ENCODE results near the gene SMIM24. TPM values are rescaled to one million over a fixed set of nuclear protein-coding genes. Genes with fewer than 3 reads are reported as not detected.

SMIM24 gene
- total and polyA plus RNA-seq, 9 of the 15 experiments (the other 6 are each of a cell fraction or from before 2014, with no cell fraction given), result 0.45 to 12.3 (median 1.4) TPM; not detected in 1

DNA sequence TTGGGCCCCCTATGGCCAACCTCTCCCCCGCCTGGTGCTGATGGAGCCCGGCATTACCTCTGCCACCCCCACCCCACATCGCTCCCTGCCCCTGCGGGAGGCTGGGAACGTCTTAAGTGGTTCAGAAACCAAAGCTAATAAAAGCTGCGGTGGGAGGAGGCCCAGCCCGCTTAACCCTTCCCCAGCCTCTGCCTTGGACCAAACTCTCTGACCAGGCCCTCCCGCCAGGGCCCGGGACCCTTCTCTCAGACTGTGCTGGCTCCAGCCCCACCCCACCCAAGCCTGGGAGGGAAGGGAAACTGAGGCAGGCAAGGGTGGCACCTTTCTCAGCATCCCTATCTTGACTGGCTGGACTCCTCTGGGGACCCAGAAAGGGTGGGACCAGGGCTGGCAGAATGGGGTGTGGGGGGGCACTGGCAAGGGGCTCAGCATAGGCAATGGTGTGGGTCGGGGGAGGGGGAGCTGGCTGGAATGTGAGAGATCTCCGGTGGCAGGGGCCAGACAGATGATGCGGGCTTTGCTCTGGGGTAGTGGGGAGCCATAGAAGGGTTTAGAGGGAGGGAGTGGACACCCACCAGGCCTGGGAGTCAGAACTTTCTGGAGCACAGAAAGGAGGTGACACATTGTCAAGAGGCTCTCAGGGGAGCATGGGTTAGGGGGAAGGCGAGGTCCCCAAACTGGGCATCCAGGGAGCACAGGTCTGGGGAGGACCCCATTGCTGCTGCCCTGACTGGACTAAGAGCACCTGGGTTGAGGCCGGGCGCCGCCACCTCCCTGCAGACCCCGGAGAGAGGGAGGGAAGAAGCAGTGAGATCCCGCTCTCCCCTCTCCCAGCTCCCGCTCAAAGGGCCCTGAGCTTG lies 21.9 kb downstream of the SMIM24 start (continued):
- TF ChIP-seq, protein P1, sequence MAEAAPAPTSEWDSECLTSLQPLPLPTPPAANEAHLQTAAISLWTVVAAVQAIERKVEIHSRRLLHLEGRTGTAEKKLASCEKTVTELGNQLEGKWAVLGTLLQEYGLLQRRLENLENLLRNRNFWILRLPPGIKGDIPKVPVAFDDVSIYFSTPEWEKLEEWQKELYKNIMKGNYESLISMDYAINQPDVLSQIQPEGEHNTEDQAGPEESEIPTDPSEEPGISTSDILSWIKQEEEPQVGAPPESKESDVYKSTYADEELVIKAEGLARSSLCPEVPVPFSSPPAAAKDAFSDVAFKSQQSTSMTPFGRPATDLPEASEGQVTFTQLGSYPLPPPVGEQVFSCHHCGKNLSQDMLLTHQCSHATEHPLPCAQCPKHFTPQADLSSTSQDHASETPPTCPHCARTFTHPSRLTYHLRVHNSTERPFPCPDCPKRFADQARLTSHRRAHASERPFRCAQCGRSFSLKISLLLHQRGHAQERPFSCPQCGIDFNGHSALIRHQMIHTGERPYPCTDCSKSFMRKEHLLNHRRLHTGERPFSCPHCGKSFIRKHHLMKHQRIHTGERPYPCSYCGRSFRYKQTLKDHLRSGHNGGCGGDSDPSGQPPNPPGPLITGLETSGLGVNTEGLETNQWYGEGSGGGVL (CRISPR knock-in tag; IDR thresholded peaks at IDR 0.05), result no peak
- no peak for TF ChIP-seq ZBTB5 (IDR thresholded peaks at IDR 0.05)
- peak; percentile 78 for TF ChIP-seq ZFP36 (IDR thresholded peaks at IDR 0.05; ENCODE audit: low read depth, low read length, partially characterized antibody)
- TF ChIP-seq ZBTB40 (IDR thresholded peaks at IDR 0.05), result no peak
- TF ChIP-seq ZBTB40 (CRISPR knock-in tag; IDR thresholded peaks at IDR 0.05), result no peak
- TF ChIP-seq ZNF79 (CRISPR knock-in tag; IDR thresholded peaks at IDR 0.05; ENCODE audit: low read depth), result no peak
- TF ChIP-seq, protein P2, sequence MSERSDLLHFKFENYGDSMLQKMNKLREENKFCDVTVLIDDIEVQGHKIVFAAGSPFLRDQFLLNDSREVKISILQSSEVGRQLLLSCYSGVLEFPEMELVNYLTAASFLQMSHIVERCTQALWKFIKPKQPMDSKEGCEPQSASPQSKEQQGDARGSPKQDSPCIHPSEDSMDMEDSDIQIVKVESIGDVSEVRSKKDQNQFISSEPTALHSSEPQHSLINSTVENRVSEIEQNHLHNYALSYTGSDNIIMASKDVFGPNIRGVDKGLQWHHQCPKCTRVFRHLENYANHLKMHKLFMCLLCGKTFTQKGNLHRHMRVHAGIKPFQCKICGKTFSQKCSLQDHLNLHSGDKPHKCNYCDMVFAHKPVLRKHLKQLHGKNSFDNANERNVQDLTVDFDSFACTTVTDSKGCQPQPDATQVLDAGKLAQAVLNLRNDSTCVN (CRISPR knock-in tag; IDR thresholded peaks at IDR 0.05), result no peak
- peak; percentile 50 for TF ChIP-seq RBM25 (IDR thresholded peaks at IDR 0.05; ENCODE audit: low read depth, low read length, severe bottlenecking)
- TF ChIP-seq ZNF253 (CRISPR knock-in tag; conservative IDR thresholded peaks at IDR 0.05), result no peak
- TF ChIP-seq TEAD4 (IDR thresholded peaks at IDR 0.05; ENCODE audit: low read length), result no peak
- TF ChIP-seq TEAD4 (CRISPR knock-in tag; IDR thresholded peaks at IDR 0.05; ENCODE audit: borderline replicate concordance), result no peak
